ENCODE results near the gene NPTX1.

Gene NPTX1

GRCh38 chr17:80421381-80422090 is 54.9 kb downstream of the NPTX1 start:
- DNase-seq (ENCODE audit: low read depth): no peak
- no peak for TF ChIP-seq CTCF (conservative IDR thresholded peaks at IDR 0.05; ENCODE audit: low read length)
- H3K4me3 ChIP-seq (ENCODE audit: low read length): no peak overlapping the region

GRCh38 chr17:80419255-80419654 is 57.2 kb downstream of the NPTX1 start:
- TF ChIP-seq CTCF (conservative IDR thresholded peaks at IDR 0.05; ENCODE audit: low read length): no peak
- H3K4me3 ChIP-seq (ENCODE audit: low read length): no peak overlapping the region
- no peak for DNase-seq (ENCODE audit: low read depth)

- TF ChIP-seq CTCF (conservative IDR thresholded peaks at IDR 0.05; ENCODE audit: low read length): no peak
- H3K4me3 ChIP-seq (ENCODE audit: low read length): no peak overlapping the region
- DNase-seq (ENCODE audit: low read depth): no peak
These were observed 57.8 kb downstream of the NPTX1 start for GRCh38 chr17:80418589-80418988.
